GM13977 (cell line): Measurements from ENCODE around the gene HOMER2.
"Not testable (repeated sequence)": the region's sequence is repeated elsewhere in the genome, so short reads cannot be mapped to it uniquely, and the experiment has no call there.

Experiments used
- DNase-seq: peaks from one replicate; pipeline ENCODE4 v3.0.0; 2012; ENCODE audit warnings: low spot score
- CTCF ChIP-seq: IDR thresholded peaks from 2 replicates; pipeline ENCODE4 v1.5.1; 2012; ENCODE audit warnings: mild to moderate bottlenecking, control low read depth; ENCODE audit not compliant: insufficient read depth; ENCODE audit errors: extremely low read depth, missing control alignments
- in situ Hi-C: fragments of 300-500 bp; cut with MboI; formaldehyde crosslinking; loops from one replicate; pipeline ENCODE4 v1.12.0; 2022; ENCODE audit warnings: low sequenced_read_pairs, low pct_unique_long_range_greater_than_20kb, mixed read lengths, inconsistent platforms; ENCODE audit not compliant: unreplicated experiment

Gene HOMER2

GRCh38 chr15:82874267-82874666, 78.3 kb downstream of the HOMER2 start:
- no peak for TF ChIP-seq CTCF
- in situ Hi-C loops: no loop called here
- DNase-seq: no peak

DNA sequence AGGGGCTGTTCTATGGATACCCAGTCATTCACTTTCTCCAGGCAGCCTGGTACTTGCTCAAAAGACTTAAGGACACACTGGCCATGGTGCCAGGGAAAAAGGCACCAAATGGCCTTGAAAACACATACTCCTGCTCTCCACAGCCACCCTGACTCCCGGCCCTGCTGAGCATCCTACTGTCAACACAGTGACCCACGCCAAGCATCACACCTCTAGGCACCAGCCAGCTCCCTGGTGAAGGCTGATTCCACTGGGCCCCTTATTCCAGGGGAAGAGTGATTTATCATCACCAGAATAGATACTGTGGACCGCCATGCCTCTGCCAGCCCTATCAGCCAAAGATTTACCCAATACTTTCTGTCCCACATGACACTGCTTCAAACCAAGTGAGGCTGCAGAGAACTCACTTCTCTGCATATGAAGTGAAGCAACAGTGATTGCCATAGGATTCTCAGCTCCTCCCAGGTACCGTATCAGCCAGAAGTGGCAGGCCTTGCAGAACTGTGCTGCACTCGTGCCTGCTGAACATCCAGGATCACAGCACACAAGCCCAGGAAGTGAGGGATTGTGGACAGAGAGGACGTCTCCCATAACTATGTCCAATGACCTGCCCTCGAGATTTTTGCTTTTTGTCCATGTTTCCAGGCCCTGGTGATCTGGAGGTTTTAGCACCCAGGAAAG, 79.4 kb downstream of the HOMER2 start:
- in situ Hi-C loops: no loop called here
- no peak for TF ChIP-seq CTCF
- no peak for DNase-seq

DNA sequence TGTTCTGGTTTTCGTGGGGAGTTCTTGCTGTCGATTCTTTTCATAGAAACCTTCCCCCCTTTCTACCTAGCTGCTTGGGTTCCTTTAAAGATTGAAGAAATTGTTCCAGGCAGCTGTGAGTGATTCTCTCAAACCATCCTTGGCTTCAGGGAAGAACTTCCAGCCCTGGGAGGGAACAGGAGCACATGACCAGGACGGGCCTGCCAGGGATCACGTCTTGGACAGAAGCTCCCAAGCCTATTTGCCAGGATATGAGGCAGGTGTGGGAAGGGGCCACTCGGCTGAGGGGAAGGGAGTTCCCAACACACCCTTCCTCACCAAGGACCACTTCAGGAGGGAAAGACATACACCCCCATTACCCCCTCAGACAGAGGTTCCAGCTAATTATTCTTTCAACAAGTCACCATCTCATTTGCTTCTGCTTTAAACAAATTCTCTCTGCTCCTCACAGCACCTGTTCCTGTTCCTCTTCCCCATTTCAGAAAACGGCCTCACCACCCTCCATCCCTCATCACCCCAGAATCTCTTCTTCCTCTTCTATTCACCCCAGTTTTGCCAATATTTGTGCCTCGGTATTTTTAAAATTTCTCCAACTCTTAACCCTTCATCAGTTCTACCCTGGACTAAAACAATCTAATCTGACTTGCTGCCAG, 80.6 kb downstream of the HOMER2 start:
- DNase-seq: no peak
- no peak for TF ChIP-seq CTCF
- in situ Hi-C loops: no loop called here

DNA sequence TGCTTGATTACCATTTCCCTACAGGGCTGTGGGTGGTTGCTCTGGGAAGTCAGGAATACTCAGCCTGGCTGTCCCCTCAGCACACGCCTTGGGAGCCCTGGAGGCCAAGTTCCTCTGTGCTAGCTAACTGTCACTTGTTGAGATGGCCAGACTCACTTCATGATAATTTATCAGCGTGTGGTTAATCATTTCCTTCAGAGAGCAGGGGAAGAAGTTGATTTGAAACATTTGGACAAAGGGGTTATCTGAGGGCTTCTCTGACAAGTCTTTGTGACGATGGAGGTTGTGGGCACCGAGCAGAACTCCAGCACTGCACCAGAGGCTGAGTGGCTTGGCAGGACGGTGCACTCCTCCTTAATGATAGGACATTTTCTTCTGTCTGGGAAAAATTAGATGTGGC, 81.2 kb downstream of the HOMER2 start:
- in situ Hi-C loops: no loop called here
- TF ChIP-seq CTCF: no peak
- DNase-seq: no peak

GRCh38 chr15:82870727-82871320, 81.7 kb downstream of the HOMER2 start:
- no peak for DNase-seq
- in situ Hi-C loops: no loop called here
- TF ChIP-seq CTCF: no peak

- DNase-seq, in situ Hi-C loops: not testable (repeated sequence)
Measured at GRCh38 chr15:82865981-82866380, 86.5 kb downstream of the HOMER2 start.

GRCh38 chr15:82865581-82865980, 86.9 kb downstream of the HOMER2 start:
- DNase-seq, in situ Hi-C loops: not testable (repeated sequence)
